ENCODE measurements around the gene GUCY1A2.

The GUCY1A2 gene

DNA sequence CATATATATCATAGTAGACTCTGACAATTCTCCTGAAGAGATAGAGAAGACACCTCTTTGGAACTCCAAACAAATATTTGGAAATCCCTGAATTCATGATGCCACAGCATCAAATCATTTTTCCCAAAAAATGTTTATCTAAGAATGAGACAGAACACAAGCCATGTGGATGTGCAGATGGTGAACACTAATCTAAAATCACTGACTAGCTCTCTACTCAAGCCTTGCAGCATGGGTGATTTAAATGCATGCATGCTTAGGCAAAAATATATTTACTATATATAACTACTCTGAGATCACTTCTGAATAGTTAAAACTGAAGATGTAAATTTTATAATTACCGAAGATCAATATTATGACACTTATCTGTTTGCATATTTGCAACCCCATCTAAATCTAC, 289.9 kb downstream of the GUCY1A2 start:
- no peak for DNase-seq

GRCh38 chr11:106727256-106727655, 291.0 kb downstream of the GUCY1A2 start:
- DNase-seq, result no peak

DNA sequence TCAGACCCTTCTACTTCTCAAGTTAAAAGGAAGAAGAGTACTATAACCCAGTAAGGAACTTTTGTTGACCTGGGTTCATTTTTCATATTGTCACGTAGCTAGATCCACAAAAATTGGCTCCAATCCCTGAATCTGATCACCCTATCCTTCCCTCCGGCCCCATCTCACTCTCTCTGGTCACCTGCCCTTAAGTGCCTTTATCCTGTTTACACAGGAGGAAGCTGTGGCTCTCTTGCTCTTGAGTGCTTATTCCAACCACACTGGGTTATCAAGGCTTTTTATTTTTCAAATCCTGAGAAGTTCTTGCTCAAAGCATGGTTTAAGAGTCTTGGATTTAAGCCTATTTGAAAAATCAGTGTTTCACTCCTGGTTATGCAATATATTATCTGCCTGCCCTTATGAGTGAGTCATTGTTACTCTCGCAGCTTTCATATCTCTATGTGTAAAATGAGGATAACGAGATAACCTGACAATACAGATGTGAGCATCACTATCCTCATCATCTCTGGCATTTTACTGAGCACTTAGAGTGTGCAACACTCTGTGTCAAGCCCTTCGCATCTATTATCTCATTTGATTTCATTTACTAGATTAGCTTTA, 293.9 kb downstream of the GUCY1A2 start:
- DNase-seq, result no peak

DNA sequence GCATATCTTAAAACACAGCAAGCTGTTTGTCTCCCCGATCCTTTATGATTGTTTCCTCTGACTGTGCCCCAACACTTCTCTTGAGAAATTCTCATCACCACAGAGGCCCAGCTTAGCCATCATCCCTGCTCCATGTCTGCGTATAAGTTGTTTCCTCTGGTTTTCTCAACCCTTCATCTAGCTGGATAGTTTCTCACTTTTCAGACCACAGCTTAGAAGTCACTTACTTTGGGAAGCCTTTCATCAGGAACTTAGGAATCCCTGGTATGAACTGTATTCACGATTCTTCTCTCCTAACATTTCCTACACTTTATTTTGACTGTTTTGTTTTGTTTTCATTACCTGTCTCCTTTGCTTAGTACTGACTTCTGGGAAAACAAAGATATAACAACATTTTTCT, 295.2 kb downstream of the GUCY1A2 start:
- DNase-seq, result no peak

GRCh38 chr11:106717222-106717621, 301.1 kb downstream of the GUCY1A2 start:
- no peak for DNase-seq

DNA sequence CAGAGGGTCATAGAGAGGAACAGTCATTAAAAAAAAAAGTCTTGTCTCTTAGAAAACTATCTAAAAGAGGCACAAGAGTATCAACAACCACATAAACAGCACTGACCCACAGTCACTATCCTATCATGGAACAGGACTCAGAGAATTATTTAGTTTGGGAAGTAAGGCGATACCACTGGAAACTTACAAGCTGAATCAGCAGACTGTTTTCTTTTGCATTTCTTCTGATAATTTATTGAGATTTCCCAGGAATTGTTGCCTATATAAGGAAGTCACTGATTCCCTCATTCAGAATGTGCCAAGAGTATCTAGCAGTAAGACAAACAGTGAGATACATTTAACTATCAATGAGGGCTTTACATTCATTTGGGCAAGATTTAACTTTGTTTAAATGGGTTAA, 304.1 kb downstream of the GUCY1A2 start:
- DNase-seq, result no peak

GRCh38 chr11:106708348-106708747, 309.9 kb downstream of the GUCY1A2 start:
- no peak for DNase-seq

- DNase-seq, result no peak
Measured at GRCh38 chr11:106706355-106706754, 311.9 kb downstream of the GUCY1A2 start.

- DNase-seq, result no peak
Measured at GRCh38 chr11:106702805-106703204, 315.5 kb downstream of the GUCY1A2 start.

- no peak for DNase-seq
Measured at GRCh38 chr11:106697058-106697457, 321.2 kb downstream of the GUCY1A2 start.

DNA sequence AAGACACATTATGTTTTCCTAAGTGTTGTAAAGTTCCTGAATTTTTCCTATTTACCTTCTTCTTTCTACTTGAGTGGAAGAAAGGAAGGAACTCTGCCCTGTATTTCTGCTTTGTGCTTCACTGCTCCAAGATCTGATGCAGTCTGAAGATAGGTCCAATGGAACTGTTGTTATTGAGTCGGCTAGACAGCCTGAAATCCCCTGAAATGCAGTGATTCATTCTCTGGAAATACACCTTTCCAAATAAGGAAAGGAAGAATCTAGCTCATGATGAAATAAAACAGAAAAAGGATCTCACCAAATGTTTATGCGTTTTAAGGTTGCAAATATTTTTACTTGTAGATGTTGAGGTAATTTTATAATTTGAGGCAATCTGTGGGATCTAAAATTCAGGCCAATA, 322.8 kb downstream of the GUCY1A2 start:
- DNase-seq, result no peak

DNA sequence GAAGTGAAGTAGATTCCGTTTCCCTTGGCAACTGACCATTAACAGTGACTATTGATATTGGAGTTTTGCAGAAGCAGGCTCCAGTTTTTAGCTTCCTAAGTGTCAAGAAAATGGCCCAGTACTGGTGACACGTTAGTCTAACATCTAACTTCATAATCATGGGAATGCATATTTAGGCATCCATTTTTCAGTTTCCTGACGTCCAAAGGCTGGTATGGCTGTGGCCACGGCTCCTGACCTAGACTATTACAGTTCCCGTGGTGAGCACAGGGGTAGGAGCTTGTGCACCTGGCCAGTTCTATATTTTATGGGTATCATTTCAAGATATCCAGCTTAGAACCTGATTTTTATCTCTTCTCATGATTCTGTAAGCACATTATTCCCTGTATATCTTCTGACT, 323.8 kb downstream of the GUCY1A2 start:
- DNase-seq, result no peak

- no peak for DNase-seq
Measured at GRCh38 chr11:106691807-106692365, 326.4 kb downstream of the GUCY1A2 start.

- DNase-seq, result no peak
Measured at GRCh38 chr11:106690923-106691322, 327.4 kb downstream of the GUCY1A2 start.

DNA sequence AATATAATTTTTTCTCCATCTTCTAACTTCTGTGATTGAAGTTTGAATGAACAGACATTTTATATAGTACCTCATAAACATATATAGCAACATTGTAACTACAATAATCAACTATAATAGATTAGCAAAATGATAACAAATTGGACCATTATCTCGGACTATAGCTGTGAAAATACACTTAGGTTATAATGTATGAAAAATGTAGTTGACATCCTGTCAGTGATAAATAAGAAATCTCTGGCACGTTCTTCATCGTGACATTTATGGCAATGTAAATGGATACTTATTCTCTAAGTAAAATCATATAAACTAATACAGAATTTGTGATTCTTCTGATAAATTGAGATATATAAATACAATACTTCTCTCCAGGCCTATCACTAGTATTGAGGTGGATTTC, 333.3 kb downstream of the GUCY1A2 start:
- no peak for DNase-seq

DNA sequence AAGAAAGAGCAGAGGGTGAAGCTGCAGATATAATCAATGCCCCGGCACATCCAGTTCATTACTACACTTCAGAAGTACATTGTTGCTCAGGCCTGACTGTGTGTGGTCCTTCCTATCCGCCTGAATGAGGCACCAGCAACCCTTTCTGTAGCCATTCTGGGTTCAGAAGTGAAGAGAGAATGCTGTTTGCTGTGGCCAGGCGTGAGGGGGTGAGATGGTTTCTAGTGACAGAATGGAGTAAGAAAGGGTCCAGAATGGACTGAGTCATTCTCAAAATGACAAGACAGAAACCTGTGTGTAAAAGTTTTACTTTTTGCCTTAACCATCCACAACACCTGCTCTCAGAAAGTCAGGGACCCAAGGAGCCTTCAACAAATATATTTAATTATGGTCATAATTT, 334.8 kb downstream of the GUCY1A2 start:
- no peak for DNase-seq

DNA sequence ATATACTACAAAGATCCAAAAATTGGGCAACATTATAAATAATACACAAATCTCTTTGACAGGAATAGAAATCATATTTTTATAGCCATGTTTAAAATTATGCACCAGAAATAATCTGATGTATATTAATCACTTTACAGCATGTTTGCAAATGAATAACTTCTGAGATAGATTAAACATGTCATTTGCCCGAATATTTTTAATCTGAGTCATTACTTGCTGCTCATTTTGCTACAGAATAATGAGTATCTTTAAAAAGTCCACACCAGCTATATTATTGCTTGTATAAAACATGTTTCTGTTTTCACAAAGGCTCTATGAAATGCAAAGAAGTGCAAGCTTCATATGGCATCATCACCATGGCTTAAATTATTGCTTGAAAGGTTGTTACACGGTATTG, 336.8 kb downstream of the GUCY1A2 start:
- no peak for DNase-seq

DNA sequence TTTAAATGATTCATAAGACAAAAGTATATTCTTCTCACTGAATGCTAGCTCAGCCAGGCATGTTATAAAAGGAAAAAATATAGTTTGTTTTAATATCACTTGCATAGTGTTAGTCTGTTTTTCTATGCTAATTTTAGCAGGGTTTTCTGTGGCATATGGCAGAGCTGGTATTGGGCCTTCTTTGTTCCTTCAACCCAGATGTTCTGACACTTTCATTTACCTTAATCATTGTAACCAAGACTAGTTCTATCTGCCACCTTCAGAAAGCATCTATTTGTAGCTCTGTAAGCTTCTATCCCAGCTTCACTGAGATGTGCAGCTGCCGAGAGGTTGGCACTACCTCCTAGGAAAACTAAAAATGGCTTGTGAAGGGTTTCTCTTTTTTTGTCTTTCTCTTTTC, 338.7 kb downstream of the GUCY1A2 start:
- DNase-seq, result no peak

GRCh38 chr11:106679181-106679580, 339.1 kb downstream of the GUCY1A2 start:
- no peak for DNase-seq

DNA sequence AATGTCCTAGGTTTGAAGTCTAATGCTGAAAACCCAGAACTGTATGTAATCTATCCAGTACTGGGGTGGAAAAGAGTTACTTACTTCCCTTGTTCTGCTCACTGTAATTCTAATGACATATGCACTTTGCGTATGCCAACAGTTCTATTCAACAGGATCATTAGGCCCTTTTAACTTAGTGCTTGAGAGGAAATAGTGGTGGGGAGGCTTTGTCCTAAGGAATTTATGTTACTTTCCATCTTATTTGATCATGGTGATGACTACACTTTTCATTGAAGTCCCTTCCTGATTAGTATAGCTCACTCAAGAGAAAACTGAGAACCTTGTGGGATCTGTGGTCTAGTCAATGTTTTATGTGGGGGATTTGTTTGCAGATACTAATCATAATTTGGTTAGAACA, 348.2 kb downstream of the GUCY1A2 start:
- no peak for DNase-seq

GRCh38 chr11:106668147-106668546, 350.1 kb downstream of the GUCY1A2 start:
- no peak for DNase-seq

DNA sequence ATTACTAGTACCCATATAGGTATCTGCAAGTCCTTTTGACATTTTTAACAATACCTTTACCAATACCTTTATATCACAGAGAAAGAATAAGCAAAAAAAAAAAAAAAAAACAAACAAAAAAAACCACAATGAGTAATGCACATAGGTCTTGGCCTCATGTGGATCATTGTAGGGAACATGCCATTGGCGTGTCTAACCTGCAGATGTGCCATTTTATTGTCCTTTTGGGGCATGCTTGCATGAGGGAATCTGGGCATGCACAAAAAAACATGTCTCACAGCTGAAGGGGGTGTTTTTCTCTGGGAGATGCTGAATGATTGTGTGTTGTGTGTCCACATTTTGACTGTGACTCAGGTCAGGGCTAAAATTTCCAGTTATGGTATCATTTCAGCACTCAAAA, 361.6 kb downstream of the GUCY1A2 start:
- DNase-seq, result no peak

GRCh38 chr11:106644824-106645223, 373.5 kb downstream of the GUCY1A2 start:
- DNase-seq, result no peak

GRCh38 chr11:106642331-106642730, 375.9 kb downstream of the GUCY1A2 start:
- no peak for DNase-seq

GRCh38 chr11:106632283-106632682, 386.0 kb downstream of the GUCY1A2 start:
- DNase-seq, result no peak

Measured in NCI-H1105 (cell line).